Measurements from ENCODE around the gene HMGCR.
"Not testable (repeated sequence)": the region's sequence is repeated elsewhere in the genome, so short reads cannot be mapped to it uniquely, and the experiment has no call there.

HMGCR gene

GRCh38 chr5:75331095-75332090 lies 5.6 kb upstream of the HMGCR start:
- in situ Hi-C loops (cut with MboI; ENCODE audit: low sequenced_read_pairs, unreplicated experiment) = no loop called here
- no peak for DNase-seq (ENCODE audit: low spot score)

GRCh38 chr5:75333759-75334158 lies 3.3 kb upstream of the HMGCR start:
- DNase-seq (ENCODE audit: low spot score); in situ Hi-C loops (cut with MboI; ENCODE audit: low sequenced_read_pairs, unreplicated experiment): not testable (repeated sequence)

More at GRCh38 chr5:75331095-75332090, 5.6 kb upstream of the HMGCR start:
- TF ChIP-seq CTCF (IDR thresholded peaks at IDR 0.05; ENCODE audit: borderline replicate concordance, control extremely low read depth, extremely low read depth, insufficient read depth, missing control alignments) = no peak

- DNase-seq (ENCODE audit: low spot score); in situ Hi-C loops (cut with MboI; ENCODE audit: low sequenced_read_pairs, unreplicated experiment): not testable (repeated sequence)
Measured at GRCh38 chr5:75334413-75334812, 2.6 kb upstream of the HMGCR start.

- no peak for DNase-seq (ENCODE audit: low spot score)
- in situ Hi-C loops (cut with MboI; ENCODE audit: low sequenced_read_pairs, unreplicated experiment) = no loop called here
- no peak for TF ChIP-seq CTCF (IDR thresholded peaks at IDR 0.05; ENCODE audit: borderline replicate concordance, control extremely low read depth, extremely low read depth, insufficient read depth, missing control alignments)
Measured at GRCh38 chr5:75335486-75335885, 1.5 kb upstream of the HMGCR start.

- in situ Hi-C loops (cut with MboI; ENCODE audit: low sequenced_read_pairs, unreplicated experiment) = no loop called here
- peak; percentile 50 for DNase-seq (ENCODE audit: low spot score)
Measured at GRCh38 chr5:75335952-75336614, 937 bp upstream of the HMGCR start.

GRCh38 chr5:75337366-75338021 lies 474 bp downstream of the HMGCR start:
- TF ChIP-seq CTCF (IDR thresholded peaks at IDR 0.05; ENCODE audit: borderline replicate concordance, control extremely low read depth, extremely low read depth, insufficient read depth, missing control alignments) = no peak
- peak; percentile 32 for DNase-seq (ENCODE audit: low spot score)
- in situ Hi-C loops (cut with MboI; ENCODE audit: low sequenced_read_pairs, unreplicated experiment) = no loop called here

More at GRCh38 chr5:75335952-75336614, 937 bp upstream of the HMGCR start:
- no peak for TF ChIP-seq CTCF (IDR thresholded peaks at IDR 0.05; ENCODE audit: borderline replicate concordance, control extremely low read depth, extremely low read depth, insufficient read depth, missing control alignments)

GRCh38 chr5:75338408-75338807 lies 1.4 kb downstream of the HMGCR start:
- no peak for TF ChIP-seq CTCF (IDR thresholded peaks at IDR 0.05; ENCODE audit: borderline replicate concordance, control extremely low read depth, extremely low read depth, insufficient read depth, missing control alignments)
- no peak for DNase-seq (ENCODE audit: low spot score)
- in situ Hi-C loops (cut with MboI; ENCODE audit: low sequenced_read_pairs, unreplicated experiment) = no loop called here

All from GM13976 (cell line).